ENCODE results near the gene CRCP.

Gene CRCP

GRCh38 chr7:66193146-66193725, 78.6 kb downstream of the CRCP start:
- no peak for DNase-seq

GRCh38 chr7:66198469-66198868, 83.8 kb downstream of the CRCP start:
- no peak for DNase-seq

DNA sequence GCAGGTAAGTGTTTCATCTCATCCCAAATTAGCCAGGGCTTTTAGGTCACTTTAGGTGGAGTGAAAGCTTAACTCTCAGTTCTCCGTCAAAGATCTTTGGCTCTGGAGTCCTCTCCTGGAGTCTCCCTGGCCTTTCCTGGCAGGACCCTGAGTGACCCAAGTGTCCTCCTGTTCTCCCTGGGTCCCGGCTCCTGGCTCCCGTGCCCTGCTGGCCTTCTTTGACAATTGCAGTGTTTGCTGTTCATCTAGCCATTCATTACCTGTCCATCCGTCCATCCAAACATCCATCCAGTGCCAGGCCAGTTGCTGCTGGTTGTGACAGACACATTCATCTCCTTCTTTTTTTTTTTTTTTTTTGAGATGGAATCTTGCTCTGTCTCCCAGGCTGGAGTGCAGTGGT, 84.3 kb downstream of the CRCP start:
- DNase-seq: no peak

GRCh38 chr7:66202441-66202840, 87.8 kb downstream of the CRCP start:
- DNase-seq: no peak
